CD4-positive, alpha-beta T cell (primary cell): Measurements from ENCODE around the gene PHETA1. TPM values are rescaled to one million over a fixed set of nuclear protein-coding genes. Genes with fewer than 3 reads are reported as not detected.

Source experiments
- ATAC-seq: fragments of 200-7000 bp; cut with Tn5 transposase; one replicate; pipeline ENCODE4 v1.10.0; 2022; ENCODE audit warnings: mild to moderate bottlenecking; ENCODE audit not compliant: poor library complexity
- CTCF ChIA-PET: fragments of 350-600 bp; sonication (Branson Sonifier 250); formaldehyde crosslinking; loops from one replicate; lab custom pipeline; 2021; ENCODE audit warnings: antibody characterized with exemption, inconsistent platforms; lab: Charles Lee
- POLR2A ChIA-PET: fragments of 350-600 bp; sonication (Branson Sonifier 250); formaldehyde crosslinking; loops from one replicate; lab custom pipeline; 2021; ENCODE audit warnings: antibody characterized with exemption, inconsistent platforms; lab: Charles Lee
- DNase-seq, 14 experiments: peaks; one replicate each; pipeline ENCODE4 v3.0.0-alpha.2; 2013 to 2020; ENCODE audit warnings: mixed read lengths in 2 of 14
- H3K27ac ChIP-seq, 2 donors: one replicate each; pipeline versions ENCODE4 v1.5.1 to v1.7.0; 2013; ENCODE audit warnings: low read length in 2 of 2, low read depth in 1 of 2, mild to moderate bottlenecking in 1 of 2
- H3K27me3 ChIP-seq, 2 experiments: 1 replicate in 1 of 2; 2 replicates in 1 of 2; pipeline versions ENCODE4 v1.6.1 to v1.7.0; 2013; ENCODE audit warnings: low read length in 2 of 2, control low read depth in 1 of 2, mild to moderate bottlenecking in 1 of 2, moderate library complexity in 1 of 2; ENCODE audit not compliant: insufficient read depth in 2 of 2, control insufficient read depth in 1 of 2
- H3K36me3 ChIP-seq: one replicate; pipeline ENCODE4 v1.6.1; 2013; ENCODE audit warnings: low read length, control low read depth; ENCODE audit not compliant: insufficient read depth
- H3K4me1 ChIP-seq: one replicate; pipeline ENCODE4 v1.6.1; 2013; ENCODE audit warnings: low read length, control low read depth; ENCODE audit not compliant: insufficient read depth
- H3K4me3 ChIP-seq: one replicate; pipeline ENCODE4 v1.5.1; 2013; ENCODE audit warnings: mild to moderate bottlenecking, low read length, moderate library complexity
- H3K9me3 ChIP-seq, 2 experiments: 1 replicate in 1 of 2; 2 replicates in 1 of 2; pipeline versions ENCODE4 v1.6.1 to v1.7.0; 2013; ENCODE audit warnings: low read length in 2 of 2, mild to moderate bottlenecking in 2 of 2, control low read depth in 1 of 2, moderate library complexity in 1 of 2; ENCODE audit not compliant: control insufficient read depth in 1 of 2, insufficient read depth in 1 of 2
- H3K27ac Mint-ChIP-seq: one replicate; pipeline ENCODE4 v1.8.0; 2020; ENCODE audit warnings: mixed read lengths
- H3K27me3 Mint-ChIP-seq: one replicate; pipeline ENCODE4 v1.8.0; 2021; ENCODE audit warnings: mixed read lengths
- H3K36me3 Mint-ChIP-seq: one replicate; pipeline ENCODE4 v1.8.0; 2021; ENCODE audit warnings: low read depth, mixed read lengths
- H3K4me1 Mint-ChIP-seq: one replicate; pipeline ENCODE4 v1.8.0; 2021; ENCODE audit warnings: low read depth, mixed read lengths
- H3K4me3 Mint-ChIP-seq: one replicate; pipeline ENCODE4 v1.8.0; 2020; ENCODE audit warnings: mild to moderate bottlenecking, mixed read lengths
- H3K9me3 Mint-ChIP-seq: one replicate; pipeline ENCODE4 v1.8.0; 2020; ENCODE audit warnings: mixed read lengths
- CTCF ChIP-seq: fragments of 200-600 bp; IDR thresholded peaks from one replicate; pipeline ENCODE4 v1.8.0; 2022; ENCODE audit warnings: antibody characterized with exemption, mild to moderate bottlenecking
- intact Hi-C, 2 experiments: fragments of 100-400 bp; cut with DNase I in 1 of 2; cut with micrococcal nuclease in 1 of 2; formaldehyde crosslinking; loops; one replicate each; pipeline versions ENCODE4 v1.15.1 to v1.9.0; 2023 to 2025; cut with DNase I, micrococcal nuclease
- total RNA-seq, 174 experiments: library from RNA in 2 of 174; stranded (reverse) in 2 of 174; gene quantifications; one replicate each; pipeline ENCODE4 v1.2.3 and lab custom pipeline; 2021 to 2026

The PHETA1 gene
- total RNA-seq, 2 experiments from 2014 or later: 1.3 to 1.7 TPM

- peaks cover 8% of the 10 kb centered on the region for H3K4me1 ChIP-seq
Observed at GRCh38 chr12:111312016-111312415, 56.9 kb downstream of the PHETA1 start.

GRCh38 chr12:111311011-111311410 is 57.9 kb downstream of the PHETA1 start:
- no peaks in the 10 kb centered on the region for H3K27me3 ChIP-seq
- no peak overlapping the region for H3K27ac Mint-ChIP-seq

More at GRCh38 chr12:111312016-111312415, 56.9 kb downstream of the PHETA1 start:
- ChIA-PET CTCF (no interaction called here), POLR2A (no interaction called here)
- no peaks in the 10 kb centered on the region for H3K27me3 ChIP-seq
- H3K4me3 ChIP-seq: no peak overlapping the region
- no peak overlapping the region for H3K27ac ChIP-seq
- Mint-ChIP-seq H3K27ac (no peak overlapping the region), H3K4me1 (peaks cover 12% of the 10 kb centered on the region), H3K4me3 (no peak overlapping the region), H3K9me3 (no peaks in the 10 kb centered on the region), H3K36me3 (no peaks in the 10 kb centered on the region), H3K27me3 (peaks cover 10% of the 10 kb centered on the region)
- intact Hi-C loops: loop anchor here in 1 of 2 experiments (2.0 kb wide), 2 partner anchors 287 to 417 kb away; no protein-coding TSS in a partner anchor
- H3K36me3 ChIP-seq: no peaks in the 10 kb centered on the region
- H3K9me3 ChIP-seq: peaks cover 0 to 15% of the 10 kb centered on the region in 2 experiments
- DNase-seq (no peak), ATAC-seq (no peak)
- no peak for TF ChIP-seq CTCF

More at GRCh38 chr12:111311011-111311410, 57.9 kb downstream of the PHETA1 start:
- Mint-ChIP-seq H3K4me1 (peaks cover 12% of the 10 kb centered on the region), H3K9me3 (no peaks in the 10 kb centered on the region), H3K36me3 (no peaks in the 10 kb centered on the region), H3K27me3 (peaks cover 6% of the 10 kb centered on the region), H3K4me3 (no peak overlapping the region)
- DNase-seq (no peak), ATAC-seq (no peak)
- intact Hi-C loops: no loop called here
- Histone ChIP-seq H3K9me3 (peaks cover 5 to 25% of the 10 kb centered on the region in 2 experiments), H3K4me3 (no peak overlapping the region), H3K27ac (no peak overlapping the region), H3K36me3 (no peaks in the 10 kb centered on the region), H3K4me1 (peaks cover 8% of the 10 kb centered on the region)
- ChIA-PET CTCF (no interaction called here), POLR2A (no interaction called here)
- no peak for TF ChIP-seq CTCF

Other genes starting within 250 kb of the PHETA1 start
- 10 to 100 TPM; 42.3 to 46.4 TPM for gene SH2B3, start 36.8 kb upstream of the PHETA1 start, total RNA-seq
- gene ATXN2, start 230.2 kb upstream of the PHETA1 start, total RNA-seq: 10 to 100 TPM; 21.9 to 23.7 TPM